Measurements from ENCODE around the gene ATXN1L. TPM values are rescaled to one million over a fixed set of nuclear protein-coding genes. Genes with fewer than 3 reads are reported as not detected.
"Not testable (repeated sequence)": the region's sequence is repeated elsewhere in the genome, so short reads cannot be mapped to it uniquely, and the experiment has no call there.

Gene ATXN1L
- total RNA-seq, 1 donor from 2014 or later, result 10.0 TPM

DNA sequence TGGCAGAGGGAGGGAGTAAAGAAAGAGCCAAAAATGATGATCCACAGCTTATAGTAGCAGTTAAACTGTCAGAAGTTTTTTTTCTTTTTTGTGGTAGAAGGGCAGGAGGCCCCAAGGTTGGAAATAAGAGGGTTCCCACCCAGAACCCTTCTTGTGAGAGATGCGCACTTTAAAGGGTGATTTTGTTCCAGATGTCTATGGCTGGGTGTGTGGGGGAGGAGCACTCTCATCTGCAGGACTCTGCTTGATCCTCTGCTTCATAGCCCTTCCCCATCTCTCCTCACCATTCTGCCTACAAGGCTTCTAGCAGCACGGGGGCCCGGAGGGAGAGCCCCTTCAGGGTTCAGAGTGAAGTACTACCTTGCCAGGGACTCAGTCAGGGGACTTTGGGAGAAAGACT is 6.4 kb downstream of the ATXN1L start:
- DNase-seq (ENCODE audit: low spot score) (no peak), ATAC-seq (no peak)

DNA sequence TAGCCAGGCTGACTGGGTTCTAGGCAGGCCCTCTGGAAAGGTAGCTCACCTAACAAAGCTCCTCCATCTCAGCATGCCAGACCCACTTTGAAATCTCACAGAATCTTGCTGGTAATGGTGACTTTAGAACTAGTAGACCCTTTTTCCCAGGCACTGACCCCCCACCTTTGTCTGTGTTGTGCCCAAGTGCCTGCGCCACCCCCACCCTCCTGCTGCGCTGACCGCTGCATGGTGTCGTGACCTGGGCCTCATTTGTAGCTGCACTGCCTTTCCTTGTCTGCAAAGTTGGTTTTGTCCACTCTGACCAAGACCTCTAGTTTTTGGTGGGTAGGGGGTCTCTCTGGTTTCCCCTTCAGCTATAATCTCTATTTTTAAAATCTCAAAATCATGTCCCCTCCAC is 6.8 kb downstream of the ATXN1L start:
- no peak for ATAC-seq
- no peak for DNase-seq (ENCODE audit: low spot score)

DNA sequence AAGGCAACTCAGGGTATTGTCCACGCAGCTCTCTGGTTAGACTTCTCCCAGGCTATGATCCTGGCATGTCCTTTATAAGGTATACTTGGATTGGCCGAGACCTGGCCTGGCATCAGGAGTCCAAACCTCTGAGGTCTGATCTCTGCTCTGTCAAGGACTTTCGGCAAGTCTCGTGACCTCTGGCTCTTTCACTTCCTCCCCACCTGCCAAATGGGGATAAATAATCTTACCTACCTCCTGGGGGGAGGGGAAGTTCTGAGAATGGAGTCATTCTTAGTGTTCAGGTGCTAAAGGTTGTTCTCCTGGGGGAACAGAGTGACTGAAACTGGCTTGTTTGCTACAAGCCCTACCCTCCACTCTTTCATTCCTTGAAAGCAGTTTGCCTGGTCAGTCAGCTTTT is 7.6 kb downstream of the ATXN1L start:
- DNase-seq (ENCODE audit: low spot score) (no peak), ATAC-seq (no peak)

DNA sequence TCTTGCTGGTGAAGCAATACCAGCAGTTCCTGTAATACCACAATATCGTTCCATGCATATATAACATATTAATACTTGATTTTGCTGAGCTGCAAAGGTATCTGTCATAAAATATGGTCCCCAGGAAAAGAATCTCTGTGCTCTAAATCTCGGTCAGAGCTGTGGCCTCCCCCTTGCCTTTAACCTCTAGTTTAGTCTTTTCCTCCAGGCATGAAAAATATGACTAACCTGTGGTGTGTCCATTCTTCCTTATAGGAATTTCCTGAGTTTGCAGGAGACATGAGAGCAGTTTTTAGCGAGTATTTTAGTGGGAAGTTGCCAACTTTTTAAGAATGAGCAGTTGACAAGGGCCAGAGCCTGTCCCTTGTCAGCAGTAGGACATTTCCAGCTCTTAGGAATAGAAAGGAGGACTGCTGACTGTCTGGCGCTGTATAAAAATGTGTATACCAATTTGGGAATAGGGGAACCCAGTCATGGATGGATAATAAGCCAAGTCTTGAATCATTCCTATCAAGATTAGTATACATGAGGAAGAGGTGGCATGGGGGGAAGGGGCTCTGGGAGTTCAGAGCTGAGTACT is 8.7 kb downstream of the ATXN1L start:
- DNase-seq (ENCODE audit: low spot score), result no peak
- ATAC-seq, result no peak

DNA sequence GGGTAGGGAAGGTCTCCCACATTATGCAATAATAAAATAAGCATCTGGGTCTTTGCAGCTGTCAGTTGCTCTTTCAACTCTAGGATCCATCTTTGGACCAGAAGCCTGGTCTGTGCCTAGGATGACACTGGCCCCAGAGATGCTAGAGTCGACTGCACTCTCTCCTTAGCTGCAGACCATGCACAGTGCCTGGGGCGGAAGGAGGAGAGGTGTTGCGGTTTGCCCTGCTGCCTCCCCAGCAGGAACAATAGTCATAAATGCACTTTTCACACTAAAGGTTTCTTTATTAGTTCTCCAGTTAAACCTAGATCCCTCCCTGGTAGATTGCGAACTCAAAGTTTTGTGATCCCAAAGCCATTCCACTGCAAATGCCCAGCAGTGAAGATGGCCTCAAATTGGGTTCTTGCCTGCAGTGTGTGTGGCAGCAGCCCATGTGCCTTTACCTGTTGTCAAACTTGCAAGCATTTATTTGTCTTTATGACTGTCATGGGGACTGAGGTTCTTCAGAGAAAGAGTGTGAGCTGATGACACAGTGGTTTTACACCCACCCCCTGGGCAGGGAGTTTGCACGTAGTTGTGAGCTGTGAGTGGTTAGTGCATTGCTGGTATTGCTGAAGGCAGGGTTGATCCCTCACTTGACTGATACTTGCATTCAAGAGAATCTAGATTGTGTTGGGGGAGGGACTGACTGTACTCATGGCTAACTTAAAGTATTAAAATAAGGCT is 10.3 kb downstream of the ATXN1L start:
- ATAC-seq, result no peak
- no peak for DNase-seq (ENCODE audit: low spot score)

DNA sequence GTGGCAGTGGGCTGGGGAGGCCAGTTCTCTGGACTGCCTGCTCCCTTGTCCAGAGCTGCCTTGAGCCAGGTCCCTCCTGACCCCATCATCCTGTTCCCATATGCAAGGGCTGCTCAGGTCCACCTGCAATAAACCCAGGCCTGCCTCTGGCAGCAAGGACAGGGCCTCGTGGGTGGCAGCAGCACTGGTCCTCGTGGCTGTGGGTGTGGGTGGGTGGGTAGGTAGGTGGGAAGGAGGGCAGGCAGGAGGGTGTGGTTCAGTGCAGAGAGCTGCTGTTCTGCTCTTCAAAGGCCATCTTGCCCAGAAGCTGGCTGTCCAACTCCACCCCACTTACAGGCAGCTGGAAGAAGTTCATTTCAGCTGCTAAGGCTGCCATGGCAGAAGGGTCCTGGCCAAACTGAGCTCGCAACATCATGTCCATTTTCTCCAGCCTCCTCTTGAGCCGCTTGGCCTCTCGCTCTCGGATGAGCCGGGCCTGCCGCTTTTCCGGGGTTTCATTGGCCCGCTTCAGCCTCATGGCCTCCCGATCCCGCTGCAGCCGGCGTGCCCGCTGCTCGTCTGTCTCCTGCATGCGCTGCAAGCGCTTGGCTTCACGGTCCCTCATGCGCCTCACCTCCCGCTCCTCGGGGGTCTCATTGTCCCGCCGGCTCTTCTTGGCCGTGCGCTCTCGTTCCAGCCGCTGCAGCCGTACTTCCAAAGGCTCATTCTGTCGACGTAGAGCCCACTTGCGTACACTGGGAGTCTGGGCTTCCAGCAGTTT is 14.2 kb downstream of the ATXN1L start:
- DNase-seq (ENCODE audit: low spot score), result no peak

DNA sequence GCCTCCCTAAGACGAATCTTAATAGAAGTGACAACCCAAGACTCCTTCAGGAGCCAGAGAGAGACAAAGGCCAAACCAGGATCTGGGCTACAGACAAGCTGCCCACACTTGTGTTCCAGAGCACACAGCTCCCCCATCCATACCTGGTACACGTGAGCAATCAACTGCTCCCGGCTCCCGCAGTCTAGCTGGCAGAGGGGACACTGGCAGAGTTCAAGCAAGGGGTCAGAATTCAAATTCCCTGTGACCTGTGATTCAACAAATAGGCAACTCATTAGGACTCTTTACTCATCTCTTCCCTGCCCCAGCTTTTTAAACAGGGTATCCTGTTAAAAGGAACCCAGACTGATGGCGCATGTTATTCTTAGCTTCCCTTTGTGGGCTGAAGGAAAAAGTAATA is 18.2 kb downstream of the ATXN1L start:
- ATAC-seq (peak; percentile 91), DNase-seq (ENCODE audit: low spot score) (peak; percentile 65)

More for the DNA sequence above, 14.2 kb downstream of the ATXN1L start:
- ATAC-seq, result no peak

DNA sequence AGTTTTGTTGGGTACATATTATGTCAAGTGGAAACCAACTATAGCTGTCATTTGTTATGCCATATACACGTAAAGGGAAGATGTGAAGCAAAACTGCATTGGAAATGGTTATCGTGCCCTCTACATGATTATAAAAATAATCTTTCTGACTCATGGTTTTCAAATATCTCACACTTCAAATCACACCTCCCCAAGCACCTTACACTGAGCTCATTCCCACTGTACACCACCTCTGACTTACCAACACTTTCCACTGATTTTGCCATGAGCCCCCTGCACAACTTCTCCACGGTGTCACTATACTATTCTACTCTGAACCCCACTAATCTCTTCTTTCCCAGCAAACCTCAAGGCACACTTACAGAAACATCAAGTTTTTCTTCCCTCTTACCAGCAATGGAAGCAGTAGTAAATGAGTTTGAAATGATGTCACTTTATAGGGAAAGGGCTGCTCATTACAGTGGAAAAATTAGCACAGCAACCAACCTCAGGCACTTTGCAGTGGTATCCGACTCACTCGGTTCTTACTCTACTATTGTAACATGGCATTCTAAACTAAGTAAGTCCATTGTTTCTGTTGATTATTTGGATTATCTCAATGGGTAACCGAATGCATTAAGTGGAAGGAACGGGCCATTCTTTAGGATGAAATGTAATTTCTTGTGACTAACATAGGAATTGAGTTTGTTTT is 19.5 kb downstream of the ATXN1L start:
- ATAC-seq (no peak), DNase-seq (ENCODE audit: low spot score) (no peak)

DNA sequence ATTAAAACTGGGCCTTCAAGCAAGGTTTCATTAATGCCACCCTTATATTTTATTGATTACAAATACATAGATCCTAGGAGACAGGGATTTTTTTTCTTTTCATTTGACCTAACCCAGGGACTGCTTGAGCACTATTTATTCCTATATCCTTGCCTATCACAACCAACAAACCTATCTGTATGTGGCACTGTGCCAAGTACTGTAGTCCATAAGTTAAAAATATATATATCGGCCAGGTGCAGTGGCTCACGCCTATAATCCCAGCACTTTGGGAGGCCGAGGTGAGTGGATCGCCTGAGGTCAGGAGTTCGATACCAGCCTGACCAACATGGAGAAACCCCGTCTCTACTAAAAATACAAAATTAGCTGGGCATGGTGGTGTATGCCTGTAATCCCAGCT is 21.4 kb downstream of the ATXN1L start:
- DNase-seq (ENCODE audit: low spot score); ATAC-seq: not testable (repeated sequence)

DNA sequence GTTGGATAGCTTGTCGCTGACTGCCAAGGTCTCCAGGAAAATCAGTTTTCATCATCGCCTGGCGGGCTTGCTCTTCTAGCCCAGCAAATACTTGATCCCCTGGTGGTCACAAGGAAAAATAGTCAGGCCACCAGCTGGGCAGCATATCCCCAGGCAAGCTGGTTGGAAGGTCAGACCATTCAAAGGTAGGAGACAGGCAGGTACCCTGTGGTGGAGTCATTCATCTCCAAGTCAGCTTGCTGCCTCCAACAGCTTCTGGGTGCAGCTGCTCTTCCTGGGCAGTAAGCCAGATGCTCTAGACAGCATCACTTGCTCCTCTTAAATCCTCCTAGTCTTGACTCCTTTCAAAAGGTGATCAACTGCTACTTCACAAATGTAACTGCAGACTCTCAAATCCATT is 22.2 kb downstream of the ATXN1L start:
- no peak for ATAC-seq
- DNase-seq (ENCODE audit: low spot score), result no peak

DNA sequence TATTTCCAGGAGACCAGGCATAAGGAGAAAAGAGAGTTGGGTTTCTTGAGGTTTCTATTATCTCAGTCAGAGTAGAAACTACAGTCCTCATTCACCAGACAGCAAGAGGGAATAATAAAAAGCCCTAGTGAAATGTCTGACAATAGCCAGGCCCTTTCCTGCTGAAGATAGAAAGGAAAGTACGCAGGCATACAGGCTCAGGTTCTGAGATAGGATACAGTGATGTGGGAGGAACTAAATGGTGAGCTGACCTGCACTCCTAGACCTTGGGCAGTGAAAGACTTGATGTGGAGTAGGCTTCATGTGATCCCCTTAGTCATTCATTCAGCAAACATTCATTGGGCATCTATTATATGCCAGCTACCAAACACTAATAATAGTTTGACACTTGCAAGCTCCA is 23.3 kb downstream of the ATXN1L start:
- ATAC-seq, result no peak
- DNase-seq (ENCODE audit: low spot score), result no peak

DNA sequence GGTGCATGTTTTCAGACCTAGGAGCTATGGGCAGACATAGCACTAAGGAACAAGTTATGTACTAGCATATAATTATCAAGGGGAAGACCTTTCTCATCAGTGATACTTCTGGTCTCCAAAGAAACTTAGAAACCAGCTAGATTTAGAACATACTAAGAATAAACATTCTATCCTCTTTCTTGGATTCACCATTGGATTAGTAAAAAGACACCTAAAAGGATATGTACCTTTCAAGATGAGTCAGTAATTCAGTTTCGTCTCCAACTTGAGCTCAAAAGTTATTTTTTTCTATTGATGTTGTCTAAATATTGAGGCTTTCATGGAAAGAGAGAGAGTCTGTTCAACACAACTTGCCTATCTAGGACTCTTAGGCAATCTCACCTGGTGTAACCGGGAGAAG is 25.0 kb downstream of the ATXN1L start:
- ATAC-seq (no peak), DNase-seq (ENCODE audit: low spot score) (no peak)

DNA sequence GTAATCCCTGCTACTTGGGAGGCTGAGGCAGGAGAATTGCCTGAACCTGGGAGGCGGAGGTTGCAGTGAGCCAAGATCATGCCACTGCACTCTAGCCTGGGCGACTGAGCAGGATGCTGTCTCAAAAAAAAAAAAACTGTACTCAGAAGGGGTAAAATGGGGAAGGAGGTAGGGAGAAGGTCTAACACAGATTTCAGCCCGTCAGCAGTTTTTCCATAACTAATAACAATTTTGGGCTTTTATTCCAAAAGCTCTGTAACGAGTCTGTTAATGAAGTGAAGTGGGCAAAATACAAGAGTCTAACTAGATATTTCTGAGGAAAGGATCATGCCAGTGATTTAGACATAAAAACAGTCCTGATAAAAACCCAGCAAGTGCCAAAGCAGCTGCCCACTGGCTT is 27.4 kb downstream of the ATXN1L start:
- DNase-seq (ENCODE audit: low spot score), result no peak
- no peak for ATAC-seq

DNA sequence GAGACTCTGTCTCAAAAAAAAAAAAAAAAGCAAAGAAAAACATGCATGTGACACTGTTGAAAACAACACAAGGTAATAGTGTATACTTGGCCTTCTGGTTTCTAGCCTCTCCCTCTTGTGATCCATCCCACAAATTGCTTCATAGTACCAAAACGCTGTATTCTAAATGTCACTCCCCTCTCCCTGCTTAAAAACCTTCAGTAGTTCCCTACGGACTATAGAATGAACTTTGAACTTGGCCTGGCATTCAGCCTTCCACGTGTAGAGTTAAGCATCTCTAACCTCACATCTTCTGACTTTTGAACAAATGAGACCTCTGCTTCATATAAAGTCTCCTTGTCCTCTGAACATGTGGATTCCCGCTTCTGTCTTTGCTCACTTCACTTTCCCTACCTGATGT is 33.1 kb downstream of the ATXN1L start:
- ATAC-seq (no peak), DNase-seq (ENCODE audit: low spot score) (no peak)

DNA sequence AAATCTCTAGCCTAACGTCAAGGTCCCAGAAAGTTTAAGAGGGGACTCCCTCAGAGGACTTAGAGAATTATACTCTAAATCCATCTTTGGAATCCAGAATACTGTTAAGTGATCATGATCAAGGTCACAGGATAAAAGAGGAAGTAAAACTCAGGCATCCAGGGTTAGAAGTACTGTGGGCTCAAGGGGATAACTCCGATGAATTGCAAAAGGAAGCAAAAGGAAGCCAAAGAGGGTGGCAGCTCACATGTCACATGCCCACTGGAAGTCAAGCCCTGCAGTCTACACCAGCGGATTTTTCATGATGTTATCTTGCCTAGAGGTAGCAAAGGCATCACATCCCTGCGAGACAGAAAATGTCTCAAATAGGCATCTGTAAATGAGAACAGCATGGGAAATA is 34.4 kb downstream of the ATXN1L start:
- no peak for DNase-seq (ENCODE audit: low spot score)
- ATAC-seq, result no peak

DNA sequence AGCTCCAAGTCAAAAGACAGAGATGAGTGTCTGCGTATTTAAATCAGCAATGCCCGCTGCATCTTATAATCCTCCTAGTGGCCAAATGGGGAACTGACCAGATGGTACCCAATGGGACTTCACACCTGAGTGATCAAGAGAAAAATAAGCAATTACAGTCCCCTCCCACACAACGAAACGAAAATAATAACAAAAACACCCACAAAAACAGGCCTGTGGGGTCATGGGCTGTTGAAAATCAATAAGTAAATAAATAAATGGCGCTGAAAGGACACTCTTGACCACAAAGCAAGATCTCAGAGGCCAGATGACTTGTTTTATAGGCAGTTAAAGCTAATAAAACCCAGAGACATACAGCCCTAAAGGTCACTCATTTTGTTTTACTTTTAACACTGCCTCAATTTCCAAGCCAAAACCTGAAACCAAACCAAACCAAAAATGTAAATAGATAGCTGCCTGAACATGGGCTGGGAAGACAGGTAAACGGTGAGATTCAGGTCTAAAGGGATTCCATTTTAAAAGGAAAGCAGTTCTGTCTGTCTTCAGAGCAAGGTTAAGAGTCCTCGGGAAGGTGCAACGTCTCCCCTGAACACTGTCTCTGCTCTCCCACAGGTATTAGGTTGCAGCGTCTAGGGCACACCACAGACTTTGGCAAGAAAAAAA is 36.9 kb downstream of the ATXN1L start:
- peak; percentile 70 for ATAC-seq
- peak; percentile 63 for DNase-seq (ENCODE audit: low spot score)

DNA sequence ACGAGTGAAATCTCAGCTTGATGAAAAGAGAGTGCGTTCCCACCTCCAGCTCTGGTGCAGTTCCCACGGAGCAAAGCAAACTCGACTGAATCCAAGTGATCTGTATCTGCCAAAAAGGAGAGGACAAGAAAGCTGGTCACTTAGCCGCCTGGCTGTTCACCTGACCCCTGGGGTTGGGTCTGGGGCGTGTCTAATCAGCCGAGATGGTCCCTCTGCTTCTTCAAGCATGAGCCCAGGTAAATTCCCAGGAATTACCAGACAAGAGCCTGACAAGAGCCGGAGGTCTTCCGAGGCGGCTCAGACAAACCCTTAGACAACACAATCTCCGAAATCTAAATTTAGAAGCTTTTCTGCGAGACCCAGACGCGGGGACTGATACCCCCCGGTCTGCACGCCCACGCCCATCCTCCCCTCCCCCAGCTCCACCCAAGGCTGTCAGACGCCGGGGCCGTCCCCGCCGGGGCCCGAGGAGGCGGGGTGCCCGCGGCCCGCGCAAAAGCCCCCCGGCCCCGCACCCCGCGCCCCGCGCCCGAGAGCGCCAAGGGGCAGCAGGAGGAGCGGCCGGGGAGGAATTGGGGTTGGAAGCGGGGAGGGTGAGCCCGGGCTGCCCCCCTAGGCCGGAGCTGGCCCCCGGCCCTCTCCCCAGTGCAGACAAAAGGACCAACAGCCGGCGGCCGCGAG is 37.5 kb downstream of the ATXN1L start:
- peak; percentile 55 for DNase-seq (ENCODE audit: low spot score)
- peak; percentile 49 for ATAC-seq

DNA sequence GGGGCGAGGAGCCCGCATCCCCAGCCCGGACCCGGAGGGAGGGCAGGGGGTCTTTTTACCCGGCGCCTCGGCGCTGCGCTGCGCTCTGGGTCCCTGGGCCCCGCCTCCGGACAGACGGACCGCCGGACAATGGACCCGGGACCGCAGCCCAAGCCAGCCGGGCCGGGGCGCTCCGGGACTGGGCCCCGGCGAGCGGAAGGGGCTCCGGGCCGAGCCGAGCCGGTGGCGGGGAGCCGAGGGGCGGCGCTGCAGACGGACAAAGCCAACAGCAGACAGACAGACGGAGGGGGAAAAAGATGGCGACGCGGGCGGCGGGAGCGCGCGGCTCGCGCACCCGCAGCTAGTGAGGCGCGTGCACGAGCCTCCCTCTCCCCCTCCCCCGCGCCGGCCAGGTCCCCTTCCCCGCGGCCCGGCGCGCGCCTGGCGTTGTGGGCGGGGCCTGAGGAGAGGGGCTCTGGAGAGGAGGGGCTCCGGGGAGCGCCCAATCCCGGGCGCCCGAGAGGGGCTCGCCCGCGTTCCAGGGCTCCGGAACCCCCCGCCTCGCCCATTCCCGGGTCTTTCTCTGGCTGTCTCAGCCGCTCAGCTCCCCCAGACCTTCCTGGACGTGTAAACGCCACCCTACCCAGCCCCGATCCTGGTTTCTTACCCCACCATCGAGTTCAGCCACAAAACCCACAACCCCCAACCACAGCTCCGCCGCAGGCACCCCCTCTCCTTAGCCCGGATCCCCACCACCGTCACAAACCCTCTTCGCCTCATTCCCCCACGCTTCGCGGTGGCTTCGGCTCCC is 38.3 kb downstream of the ATXN1L start, which contains the start of gene ZNF821:
Gene ZNF821, minus strand, starts transcription at position 334 of the 790 bp plus-strand sequence. CDS start 4,236 bp downstream, outside the sequence.
- peak; percentile 75 for DNase-seq (ENCODE audit: low spot score)
- peak; percentile 91 for ATAC-seq

DNA sequence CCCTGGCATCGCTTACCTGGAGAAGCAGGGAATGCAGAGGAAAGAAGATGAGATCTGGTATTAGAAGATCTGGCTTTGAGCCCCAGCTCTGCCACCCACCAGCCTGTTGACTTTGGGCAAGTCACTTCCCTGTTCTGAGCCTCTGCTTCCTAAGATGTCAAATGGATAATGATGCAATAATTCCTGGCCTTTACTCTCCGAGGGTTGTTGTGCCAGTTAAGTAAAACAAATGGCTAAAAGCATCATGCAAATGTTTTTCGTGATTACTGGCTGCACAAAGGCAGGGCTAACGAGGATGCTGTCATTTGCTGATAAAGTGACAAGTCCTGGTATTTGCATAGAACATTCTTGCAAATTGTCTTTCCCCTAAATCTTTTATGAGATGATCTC is 39.5 kb downstream of the ATXN1L start:
- no peak for ATAC-seq
- no peak for DNase-seq (ENCODE audit: low spot score)

Data from left lobe of liver (tissue), 2 donors.